ENCODE measurements around the gene TAGAP. TPM values are rescaled to one million over a fixed set of nuclear protein-coding genes. Genes with fewer than 3 reads are reported as not detected.
A peak's percentile ranks its signal among the peaks of the same experiment; 100 is the strongest.

TAGAP gene, protein sequence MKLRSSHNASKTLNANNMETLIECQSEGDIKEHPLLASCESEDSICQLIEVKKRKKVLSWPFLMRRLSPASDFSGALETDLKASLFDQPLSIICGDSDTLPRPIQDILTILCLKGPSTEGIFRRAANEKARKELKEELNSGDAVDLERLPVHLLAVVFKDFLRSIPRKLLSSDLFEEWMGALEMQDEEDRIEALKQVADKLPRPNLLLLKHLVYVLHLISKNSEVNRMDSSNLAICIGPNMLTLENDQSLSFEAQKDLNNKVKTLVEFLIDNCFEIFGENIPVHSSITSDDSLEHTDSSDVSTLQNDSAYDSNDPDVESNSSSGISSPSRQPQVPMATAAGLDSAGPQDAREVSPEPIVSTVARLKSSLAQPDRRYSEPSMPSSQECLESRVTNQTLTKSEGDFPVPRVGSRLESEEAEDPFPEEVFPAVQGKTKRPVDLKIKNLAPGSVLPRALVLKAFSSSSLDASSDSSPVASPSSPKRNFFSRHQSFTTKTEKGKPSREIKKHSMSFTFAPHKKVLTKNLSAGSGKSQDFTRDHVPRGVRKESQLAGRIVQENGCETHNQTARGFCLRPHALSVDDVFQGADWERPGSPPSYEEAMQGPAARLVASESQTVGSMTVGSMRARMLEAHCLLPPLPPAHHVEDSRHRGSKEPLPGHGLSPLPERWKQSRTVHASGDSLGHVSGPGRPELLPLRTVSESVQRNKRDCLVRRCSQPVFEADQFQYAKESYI
- 10 to 100 TPM; 44.8 to 51.0 TPM for total RNA-seq

DNA sequence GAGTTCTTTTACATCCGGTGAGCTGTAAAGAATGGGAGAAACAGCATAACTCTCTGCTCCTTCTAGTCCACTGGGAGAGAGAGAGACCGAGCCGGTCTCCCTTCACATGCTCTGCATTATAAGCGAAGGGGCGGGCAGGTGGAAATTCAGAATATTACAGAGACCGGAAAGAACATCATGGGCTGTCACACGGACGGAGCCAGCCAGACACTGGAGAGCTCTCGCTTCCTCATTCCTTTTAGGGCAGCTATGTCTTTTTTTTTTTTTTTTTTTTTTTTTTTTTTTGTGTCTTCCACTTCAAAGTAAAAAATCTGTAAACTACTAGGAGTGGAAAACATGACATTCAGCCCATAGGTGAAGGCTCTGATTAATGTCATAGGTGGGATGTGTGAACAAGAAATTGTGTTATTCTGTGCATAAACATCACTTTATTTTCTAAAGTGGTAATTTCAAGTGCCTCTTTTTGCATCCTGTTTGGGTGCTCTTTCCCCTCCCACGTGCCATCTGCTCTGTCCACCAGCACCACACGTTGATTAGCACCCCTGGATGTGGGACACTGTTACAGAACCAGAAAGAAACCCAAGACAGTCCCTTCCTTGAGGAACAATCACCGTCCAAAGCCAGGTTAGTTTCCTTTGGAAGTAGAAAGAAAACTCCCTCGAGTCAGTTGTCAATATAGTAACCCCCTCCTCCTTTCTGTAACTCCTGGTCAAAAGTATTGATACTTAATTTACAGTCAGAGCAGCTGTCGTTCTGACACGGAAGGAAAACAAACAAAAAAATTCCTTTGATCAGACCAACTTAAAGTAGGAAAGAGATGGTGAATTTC lies at the start of gene TAGAP:
Gene TAGAP (minus strand): TSS at position 93 of the 829 bp plus-strand sequence. CDS start 845 bp downstream, outside the sequence.
- ChIA-PET CTCF (interaction anchor here (0.6 to 11.9 kb wide), 16 partner anchors 11 to 225 kb away, joined by 3 to 330 read pairs (median 4); partner anchors contain the start of gene RSPH3), POLR2A (interaction anchor here (0.6 to 2.5 kb wide), 21 partner anchors 9 to 396 kb away, joined by 3 to 21 read pairs (median 5); partner anchors contain the start of gene SYTL3)
- Mint-ChIP-seq H3K36me3 (ENCODE audit: low read depth) (peaks cover 45% of the 10 kb centered on the region), H3K27me3 (no peaks in the 10 kb centered on the region), H3K27ac (peak within 1 kb of the TSS; percentile 97), H3K9me3 (ENCODE audit: low read depth) (no peaks in the 10 kb centered on the region), H3K4me1 (peaks cover 65% of the 10 kb centered on the region), H3K4me3 (peak within 1 kb of the TSS; percentile 87)
- ATAC-seq (peak; percentile 89), DNase-seq (peak; percentile 91)
- intact Hi-C loops (cut with DNase I, micrococcal nuclease): loop anchor here (1.0 to 10.0 kb wide), 9 partner anchors 14 to 650 kb away; partner anchors contain the start of genes RSPH3 (in 1 of the 2) and SOD2 (in 1 of the 2)

DNA sequence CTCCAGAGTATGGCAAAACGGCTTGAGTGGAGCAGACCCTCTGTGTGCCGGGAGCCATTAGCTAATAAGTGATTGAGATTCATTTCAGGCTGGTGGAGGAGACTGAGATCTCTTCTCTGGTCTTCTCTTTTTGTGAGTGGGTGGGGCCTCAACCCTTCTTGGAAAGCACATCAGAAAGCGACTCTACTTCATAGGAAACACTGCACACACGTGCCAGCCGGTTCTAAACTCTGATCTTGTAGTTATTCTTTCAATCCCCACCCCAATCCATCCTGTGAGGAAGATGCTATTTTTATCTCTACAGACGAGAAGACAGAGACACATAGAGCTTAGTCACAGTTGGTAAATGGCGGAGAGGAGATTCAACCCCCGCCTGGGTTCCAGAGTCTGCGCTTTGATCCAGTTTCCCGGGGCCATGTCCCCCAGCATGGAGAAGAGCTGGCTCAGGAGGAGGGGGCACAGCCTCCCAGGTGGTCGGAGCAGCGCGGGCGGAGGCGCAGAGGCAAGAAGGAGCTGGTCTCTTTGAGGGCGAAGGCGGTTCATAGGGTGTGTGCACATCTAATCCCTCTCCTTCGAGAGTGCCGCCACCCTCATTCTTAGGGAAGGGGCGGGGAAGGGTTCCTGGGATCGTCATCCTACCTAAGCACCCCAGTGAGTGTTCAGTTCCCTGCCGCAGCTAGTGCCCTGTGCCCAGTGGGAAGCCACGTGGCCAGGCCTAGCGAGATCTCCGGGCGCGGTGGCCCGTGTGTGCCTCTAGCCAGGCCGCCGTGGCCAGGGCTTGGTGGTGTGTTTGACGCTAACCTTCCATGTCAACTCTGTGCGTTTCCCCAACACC lies 49.0 kb upstream of the TAGAP start:
- H3K27me3 Mint-ChIP-seq: no peaks in the 10 kb centered on the region
- intact Hi-C loops (cut with DNase I, micrococcal nuclease): no loop called here

DNA sequence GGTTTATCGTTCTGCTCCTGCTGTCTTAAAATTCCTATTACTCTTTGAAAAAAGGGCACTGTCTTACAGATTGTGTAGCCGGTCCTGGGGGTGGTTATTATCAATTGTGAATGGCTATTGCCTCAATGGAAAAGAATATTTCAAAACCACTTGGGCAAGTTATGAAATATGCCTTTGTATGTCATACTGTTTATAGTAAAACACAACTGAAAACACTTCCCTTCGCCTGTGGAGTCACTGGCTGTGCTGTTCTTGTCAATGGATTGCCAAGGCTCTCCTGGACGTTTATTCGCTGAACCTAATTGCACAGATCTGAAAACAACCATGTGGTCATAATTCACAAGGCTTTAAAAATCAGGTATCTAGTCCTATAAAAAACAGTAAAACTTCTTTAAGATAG lies 47.8 kb upstream of the TAGAP start:
- no peaks in the 10 kb centered on the region for H3K36me3 Mint-ChIP-seq (ENCODE audit: low read depth)
- ATAC-seq: no peak
- CTCF ChIA-PET: interaction anchor here (1.1 to 5.3 kb wide), 5 partner anchors 12 to 92 kb away, joined by 3 to 30 read pairs (median 5); partner anchors contain the start of genes RSPH3 and TAGAP
- H3K27me3 Mint-ChIP-seq: no peaks in the 10 kb centered on the region
- H3K27ac Mint-ChIP-seq: peak overlapping the region; percentile 29
- POLR2A ChIA-PET: no interaction called here
- intact Hi-C loops (cut with DNase I, micrococcal nuclease): no loop called here
- no peak overlapping the region for H3K4me3 Mint-ChIP-seq
- H3K4me1 Mint-ChIP-seq: peaks cover 69% of the 10 kb centered on the region
- DNase-seq: no peak
- no peaks in the 10 kb centered on the region for H3K9me3 Mint-ChIP-seq (ENCODE audit: low read depth)

More for the DNA sequence above, 49.0 kb upstream of the TAGAP start:
- peak; percentile 61 for DNase-seq
- peaks cover 80% of the 10 kb centered on the region for H3K4me1 Mint-ChIP-seq
- ChIA-PET POLR2A (interaction anchor here (0.5 to 1.9 kb wide), 7 partner anchors 10 to 76 kb away, joined by 3 to 18 read pairs (median 4); partner anchors contain the start of gene TAGAP), CTCF (interaction anchor here (0.9 to 5.3 kb wide), 16 partner anchors 8 to 85 kb away, joined by 3 to 30 read pairs (median 4); partner anchors contain the start of gene TAGAP)
- no peaks in the 10 kb centered on the region for H3K36me3 Mint-ChIP-seq (ENCODE audit: low read depth)
- ATAC-seq: peak; percentile 40
- no peaks in the 10 kb centered on the region for H3K9me3 Mint-ChIP-seq (ENCODE audit: low read depth)
- H3K4me3 Mint-ChIP-seq: peak overlapping the region; percentile 58
- H3K27ac Mint-ChIP-seq: peak overlapping the region; percentile 93

DNA sequence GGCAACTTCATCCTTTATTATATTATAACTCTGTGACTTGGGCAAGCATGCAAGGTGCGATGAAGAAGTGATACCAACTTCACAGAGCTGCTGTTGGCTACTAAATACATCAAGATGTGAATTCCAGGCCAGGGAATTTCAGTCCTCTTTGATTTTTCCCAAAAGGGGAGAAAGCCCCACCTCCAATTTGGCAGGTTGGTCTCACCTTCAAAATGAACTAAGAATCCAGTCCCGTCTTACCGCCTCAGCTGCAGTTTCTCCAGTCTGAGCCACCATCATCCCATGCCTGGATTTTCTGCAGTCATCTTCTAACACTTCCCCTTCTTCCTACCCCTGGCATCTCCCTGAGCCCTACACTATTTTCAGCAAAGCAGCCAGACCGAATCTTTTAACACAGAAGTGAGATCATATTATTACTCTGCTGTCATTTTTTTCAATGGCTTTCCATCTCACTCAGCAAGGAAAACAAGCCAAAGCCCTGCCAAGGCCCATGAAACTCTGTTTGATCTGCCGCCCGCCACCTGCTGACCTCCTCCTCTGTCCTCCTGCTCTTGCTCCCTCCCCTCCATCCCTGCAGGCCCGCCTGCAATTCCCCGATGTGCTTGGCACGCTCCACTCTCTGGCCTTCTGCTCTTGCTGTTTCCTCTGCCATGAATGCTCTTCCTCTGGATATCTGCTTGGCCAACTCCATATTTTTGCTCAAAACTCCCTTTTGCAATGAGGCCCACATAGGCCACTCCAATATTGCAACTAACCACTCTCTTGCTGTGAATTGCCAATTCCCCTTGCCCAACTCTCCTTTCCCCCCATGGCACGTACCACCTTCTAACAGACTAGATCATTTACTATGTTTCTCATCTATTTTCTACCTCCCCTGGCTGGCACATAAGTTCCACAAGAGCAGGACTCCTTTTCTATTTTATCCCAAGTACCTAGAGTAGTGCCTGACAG lies 46.0 kb upstream of the TAGAP start:
- POLR2A ChIA-PET: no interaction called here
- CTCF ChIA-PET: interaction anchor here (5.3 kb wide), 1 partner anchor 13 kb away, joined by 30 read pairs; no protein-coding TSS in a partner anchor
- Mint-ChIP-seq H3K4me3 (no peak overlapping the region), H3K27ac (no peak overlapping the region), H3K36me3 (ENCODE audit: low read depth) (no peaks in the 10 kb centered on the region), H3K4me1 (peaks cover 64% of the 10 kb centered on the region), H3K9me3 (ENCODE audit: low read depth) (no peaks in the 10 kb centered on the region), H3K27me3 (no peaks in the 10 kb centered on the region)
- intact Hi-C loops (cut with DNase I, micrococcal nuclease): no loop called here
- DNase-seq (no peak), ATAC-seq (no peak)

DNA sequence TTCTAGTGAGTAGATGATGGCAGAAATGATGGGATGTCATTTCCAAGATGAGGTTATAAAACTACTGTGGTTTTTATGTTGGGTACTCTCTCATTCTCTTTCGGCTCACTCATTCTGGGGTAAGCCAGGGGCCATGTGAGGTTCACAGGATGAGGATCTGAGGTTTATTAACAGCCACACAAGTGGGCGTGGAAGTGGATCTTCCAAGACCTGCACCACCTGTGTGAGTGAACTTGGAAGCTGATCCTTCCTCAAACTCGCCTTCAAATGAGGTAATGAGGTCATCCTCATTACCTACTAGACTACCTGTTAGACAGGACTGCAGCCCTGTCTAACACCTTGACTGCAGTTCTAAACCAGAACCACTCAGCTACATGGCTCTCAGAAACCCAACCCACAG lies 45.1 kb upstream of the TAGAP start:
- Mint-ChIP-seq H3K4me1 (peaks cover 61% of the 10 kb centered on the region), H3K27me3 (no peaks in the 10 kb centered on the region), H3K4me3 (no peak overlapping the region), H3K36me3 (ENCODE audit: low read depth) (no peaks in the 10 kb centered on the region), H3K9me3 (ENCODE audit: low read depth) (no peaks in the 10 kb centered on the region), H3K27ac (peak overlapping the region; percentile 51)
- ChIA-PET CTCF (interaction anchor here (1.2 to 5.3 kb wide), 3 partner anchors 14 to 27 kb away, joined by 3 to 30 read pairs (median 4); no protein-coding TSS in a partner anchor), POLR2A (no interaction called here)
- DNase-seq (peak; percentile 36), ATAC-seq (peak; percentile 13)
- intact Hi-C loops (cut with DNase I, micrococcal nuclease): no loop called here

DNA sequence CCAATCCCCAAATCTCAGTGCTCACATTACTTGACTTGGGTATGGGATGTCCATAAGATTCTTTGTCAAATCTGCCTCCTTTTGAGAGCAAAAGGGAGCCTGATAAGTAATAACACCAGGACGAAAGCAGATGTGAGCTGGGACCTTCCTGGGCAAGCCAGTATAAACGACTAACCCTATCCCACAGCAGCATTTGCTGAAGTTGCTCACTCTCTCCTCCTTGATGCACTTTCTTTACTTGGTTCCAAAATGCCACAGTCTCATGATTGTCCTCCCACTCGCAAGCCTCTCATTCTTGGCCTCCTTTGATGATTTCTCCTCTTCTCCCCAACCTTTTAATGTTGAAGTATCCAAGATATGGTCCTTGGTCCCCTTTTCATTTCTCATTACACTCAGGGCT lies 44.7 kb upstream of the TAGAP start:
- intact Hi-C loops (cut with DNase I, micrococcal nuclease): no loop called here
- no peaks in the 10 kb centered on the region for H3K36me3 Mint-ChIP-seq (ENCODE audit: low read depth)
- POLR2A ChIA-PET: no interaction called here

DNA sequence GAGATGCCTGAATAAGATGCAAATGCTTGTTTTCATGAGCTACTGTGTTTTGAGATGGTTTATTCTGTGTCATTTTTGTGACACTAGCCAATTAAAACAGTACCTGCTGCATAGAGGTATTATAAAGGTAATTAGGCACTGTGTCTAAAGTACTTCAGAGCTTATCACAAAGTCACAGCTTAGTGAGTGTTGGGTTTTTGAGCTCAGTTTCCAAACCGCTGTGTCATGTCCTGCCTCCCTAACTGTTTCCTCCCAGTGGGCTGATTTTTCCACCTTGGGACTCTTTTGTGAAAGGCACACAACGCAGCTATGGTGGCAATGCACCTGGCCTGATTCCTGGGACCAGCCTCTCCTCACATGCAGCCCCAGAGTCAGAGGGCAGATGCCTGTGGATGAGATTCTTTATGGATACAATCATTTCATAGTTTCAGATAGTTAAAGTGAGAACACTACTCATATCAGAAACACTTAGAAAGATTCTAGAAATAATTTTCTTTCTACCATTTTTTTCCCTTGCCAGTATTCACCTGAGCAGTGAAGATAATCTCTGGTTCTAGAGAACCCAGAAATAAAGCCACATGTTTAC lies 41.3 kb upstream of the TAGAP start:
- intact Hi-C loops (cut with DNase I, micrococcal nuclease): no loop called here
- peak; percentile 62 for ATAC-seq
- Mint-ChIP-seq H3K9me3 (ENCODE audit: low read depth) (no peaks in the 10 kb centered on the region), H3K4me1 (peaks cover 36% of the 10 kb centered on the region), H3K36me3 (ENCODE audit: low read depth) (no peaks in the 10 kb centered on the region), H3K27ac (no peak overlapping the region), H3K27me3 (no peaks in the 10 kb centered on the region), H3K4me3 (no peak overlapping the region)
- CTCF ChIA-PET: interaction anchor here (0.8 to 1.4 kb wide), 7 partner anchors 9 to 77 kb away, joined by 3 to 4 read pairs (median 3); no protein-coding TSS in a partner anchor
- DNase-seq: no peak
- POLR2A ChIA-PET: interaction anchor here (1.2 kb wide), 1 partner anchor 41 kb away, joined by 3 read pairs; the partner anchor contains the start of gene TAGAP

More for the DNA sequence above, 44.7 kb upstream of the TAGAP start:
- Mint-ChIP-seq H3K27ac (peak overlapping the region; percentile 51), H3K27me3 (no peaks in the 10 kb centered on the region), H3K4me3 (no peak overlapping the region), H3K4me1 (peaks cover 56% of the 10 kb centered on the region), H3K9me3 (ENCODE audit: low read depth) (no peaks in the 10 kb centered on the region)
- ATAC-seq (no peak), DNase-seq (no peak)
- CTCF ChIA-PET: interaction anchor here (1.1 to 1.8 kb wide), 5 partner anchors 15 to 47 kb away, joined by 3 to 8 read pairs (median 4); no protein-coding TSS in a partner anchor

DNA sequence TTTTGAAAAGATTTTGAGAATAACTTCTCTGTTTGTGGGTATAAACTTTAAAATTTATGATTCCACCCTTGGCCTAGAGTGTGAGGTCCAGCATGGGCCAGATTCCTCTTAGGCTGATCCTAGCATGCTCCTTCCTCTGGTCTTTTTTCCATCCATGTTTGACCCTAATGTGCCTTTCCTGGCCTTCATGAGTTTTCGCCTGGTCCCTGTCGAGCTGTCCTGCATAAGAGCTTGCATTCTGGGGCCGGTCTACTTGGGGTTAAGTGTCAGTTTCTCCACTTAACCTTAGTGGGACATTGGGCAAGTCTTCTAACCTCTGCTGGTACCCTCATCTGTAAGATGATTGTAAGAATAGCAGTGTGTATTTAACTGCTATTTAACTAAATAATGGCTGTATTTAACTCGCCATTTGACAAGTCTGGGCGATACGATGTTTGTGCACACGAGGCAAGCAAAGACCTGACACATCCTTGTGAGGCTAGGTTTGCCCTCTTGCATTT lies 40.7 kb upstream of the TAGAP start:
- POLR2A ChIA-PET: interaction anchor here (1.2 kb wide), 1 partner anchor 41 kb away, joined by 3 read pairs; the partner anchor contains the start of gene TAGAP
- intact Hi-C loops (cut with DNase I, micrococcal nuclease): no loop called here
- H3K4me1 Mint-ChIP-seq: peaks cover 33% of the 10 kb centered on the region

More for the DNA sequence above, 40.7 kb upstream of the TAGAP start:
- Mint-ChIP-seq H3K36me3 (ENCODE audit: low read depth) (no peaks in the 10 kb centered on the region), H3K9me3 (ENCODE audit: low read depth) (no peaks in the 10 kb centered on the region), H3K27ac (no peak overlapping the region), H3K27me3 (no peaks in the 10 kb centered on the region), H3K4me3 (no peak overlapping the region)
- ATAC-seq: no peak
- CTCF ChIA-PET: interaction anchor here (0.8 to 1.4 kb wide), 7 partner anchors 9 to 76 kb away, joined by 3 to 4 read pairs (median 3); no protein-coding TSS in a partner anchor
- no peak for DNase-seq

Measured in activated CD4-positive, alpha-beta T cell treated with anti-CD3 and anti-CD28 coated beads for 36 hours (primary cell).